Stomach (tissue), 4 donors: ENCODE results near the gene CREB3L1.

Experiments used
- EP300 ChIP-seq: sonication (generic); formaldehyde crosslinking; IDR thresholded peaks from one replicate; pipeline ENCODE4 v1.6.1; 2017; ENCODE audit warnings: antibody characterized with exemption
- POLR2A ChIP-seq, 4 donors: fragments of 450-650 bp; IDR thresholded peaks; one replicate each; pipeline ENCODE4 v1.6.1; 2016; ENCODE audit warnings: antibody characterized with exemption in 4 of 4, control low read depth in 2 of 4, mild to moderate bottlenecking in 1 of 4, moderate library complexity in 1 of 4

DNA sequence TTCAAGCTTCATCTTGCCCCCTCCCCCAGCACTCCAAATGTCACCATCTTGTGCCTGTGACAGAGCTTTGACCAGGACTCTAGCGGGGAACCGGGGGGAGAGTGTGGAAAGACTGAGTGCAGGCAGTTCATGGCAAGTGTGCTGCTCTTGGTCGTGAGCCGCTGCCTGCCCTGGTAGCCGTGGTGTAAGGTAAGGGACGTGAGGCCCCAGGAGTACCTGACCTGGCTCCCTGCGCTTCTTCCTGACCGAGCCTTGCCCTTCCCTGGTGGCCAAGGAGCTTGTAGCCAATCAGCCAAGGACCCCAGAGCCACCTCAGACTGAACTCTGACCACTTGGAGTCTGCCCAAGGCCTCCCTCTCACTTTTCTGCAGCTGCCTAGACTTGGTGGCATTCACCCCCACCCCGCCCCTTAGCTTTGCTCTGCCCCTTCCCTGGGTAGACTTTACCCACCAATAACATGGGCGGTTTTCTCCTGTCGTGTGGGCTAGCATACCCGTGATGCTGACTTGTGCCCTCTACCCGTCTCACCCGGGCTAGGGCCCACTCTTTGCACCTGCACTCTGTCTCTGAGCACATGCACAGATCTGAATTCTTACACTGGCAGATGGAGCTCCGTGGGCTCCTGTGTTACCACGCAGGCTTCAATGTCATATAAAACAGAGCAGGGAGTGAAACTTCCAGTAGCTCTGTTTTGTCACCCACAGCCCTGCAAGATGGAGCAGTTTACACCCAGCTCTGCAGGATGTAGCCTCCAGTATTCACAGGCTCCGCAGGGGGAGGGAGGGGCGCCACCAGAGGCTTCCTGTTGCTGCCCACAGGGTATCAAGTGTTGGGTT is 71.3 kb downstream of the CREB3L1 start:
- TF ChIP-seq POLR2A (IDR thresholded peaks at IDR 0.05) (no peak), EP300 (no peak)
